HUDEP-2 (cell line): ENCODE results near the gene LRRC52.

ENCODE experiments used
- DNase-seq, 76 experiments: peaks; one replicate each; lab custom pipeline; 2025; ENCODE audit not compliant: unreplicated experiment in 76 of 76; lab: John Stamatoyannopoulos, UW

LRRC52 gene

GRCh38 chr1:165543532-165544438 is at the start of gene LRRC52:
LRRC52 (plus strand) TSS chr1:165544000; CDS start chr1:165544297, 297 bp downstream.
- DNase-seq, result peak in 41 of 76 experiments; percentile 1 to 41 (median 22)

- DNase-seq, result no peak
Measured at GRCh38 chr1:165494949-165495857, 48.6 kb upstream of the LRRC52 start.

GRCh38 chr1:165495858-165496205 is 48.0 kb upstream of the LRRC52 start:
- no peak for DNase-seq

GRCh38 chr1:165496501-165496900 is 47.3 kb upstream of the LRRC52 start:
- DNase-seq, result no peak

- no peak for DNase-seq
Measured at GRCh38 chr1:165497069-165498013, 46.5 kb upstream of the LRRC52 start.

GRCh38 chr1:165501330-165501969 is 42.4 kb upstream of the LRRC52 start:
- DNase-seq, result no peak

- DNase-seq, result no peak
Measured at GRCh38 chr1:165501970-165502348, 41.8 kb upstream of the LRRC52 start.

GRCh38 chr1:165507570-165507969 is 36.2 kb upstream of the LRRC52 start:
- DNase-seq, result no peak

- DNase-seq, result no peak
Measured at GRCh38 chr1:165508291-165508690, 35.5 kb upstream of the LRRC52 start.

- no peak for DNase-seq
Measured at GRCh38 chr1:165512816-165513215, 31.0 kb upstream of the LRRC52 start.

GRCh38 chr1:165516469-165516868 is 27.3 kb upstream of the LRRC52 start:
- DNase-seq, result no peak

GRCh38 chr1:165520646-165521045 is 23.2 kb upstream of the LRRC52 start:
- no peak for DNase-seq

- no peak for DNase-seq
Measured at GRCh38 chr1:165524639-165525285, 19.0 kb upstream of the LRRC52 start.

GRCh38 chr1:165525708-165526107 is 18.1 kb upstream of the LRRC52 start:
- no peak for DNase-seq

GRCh38 chr1:165527251-165528007 is 16.4 kb upstream of the LRRC52 start:
- no peak for DNase-seq

- DNase-seq, result peak in 1 of 76 experiments; percentile 18
Measured at GRCh38 chr1:165531021-165531420, 12.8 kb upstream of the LRRC52 start.

GRCh38 chr1:165532053-165532452 is 11.7 kb upstream of the LRRC52 start:
- DNase-seq, result no peak

GRCh38 chr1:165533254-165533653 is 10.5 kb upstream of the LRRC52 start:
- DNase-seq, result no peak

- no peak for DNase-seq
Measured at GRCh38 chr1:165536016-165536415, 7.8 kb upstream of the LRRC52 start.
